ENCODE results near the gene RAP1GAP2.
A peak's percentile ranks its signal among the peaks of the same experiment; 100 is the strongest.

Gene RAP1GAP2

GRCh38 chr17:2854143-2855055 lies 58.2 kb downstream of the RAP1GAP2 start:
- DNase-seq: peak; percentile 18

GRCh38 chr17:2855063-2855600 lies 58.9 kb downstream of the RAP1GAP2 start:
- no peak for DNase-seq

GRCh38 chr17:2856727-2857126 lies 60.5 kb downstream of the RAP1GAP2 start:
- DNase-seq: no peak

- DNase-seq: no peak
Measured at GRCh38 chr17:2860045-2860444, 63.8 kb downstream of the RAP1GAP2 start.

- no peak for DNase-seq
Measured at GRCh38 chr17:2860883-2861282, 64.6 kb downstream of the RAP1GAP2 start.

GRCh38 chr17:2862197-2862596 lies 66.0 kb downstream of the RAP1GAP2 start:
- DNase-seq: no peak

GRCh38 chr17:2863204-2863603 lies 67.0 kb downstream of the RAP1GAP2 start:
- DNase-seq: no peak

GRCh38 chr17:2865228-2865627 lies 69.0 kb downstream of the RAP1GAP2 start:
- DNase-seq: no peak

GRCh38 chr17:2867441-2868424 lies 71.5 kb downstream of the RAP1GAP2 start:
- no peak for DNase-seq

GRCh38 chr17:2869604-2870003 lies 73.4 kb downstream of the RAP1GAP2 start:
- no peak for DNase-seq

- DNase-seq: no peak
Measured at GRCh38 chr17:2871205-2871604, 75.0 kb downstream of the RAP1GAP2 start.

- no peak for DNase-seq
Measured at GRCh38 chr17:2871720-2872119, 75.5 kb downstream of the RAP1GAP2 start.

- no peak for DNase-seq
Measured at GRCh38 chr17:2872282-2872681, 76.0 kb downstream of the RAP1GAP2 start.

- no peak for DNase-seq
Measured at GRCh38 chr17:2874189-2874686, 78.0 kb downstream of the RAP1GAP2 start.

GRCh38 chr17:2875608-2876007 lies 79.4 kb downstream of the RAP1GAP2 start:
- DNase-seq: no peak

- DNase-seq: no peak
Measured at GRCh38 chr17:2876467-2876866, 80.2 kb downstream of the RAP1GAP2 start.

- no peak for DNase-seq
Measured at GRCh38 chr17:2878751-2879254, 82.6 kb downstream of the RAP1GAP2 start.

GRCh38 chr17:2880050-2880449 lies 83.8 kb downstream of the RAP1GAP2 start:
- no peak for DNase-seq

- no peak for DNase-seq
Measured at GRCh38 chr17:2881295-2881694, 85.1 kb downstream of the RAP1GAP2 start.

GRCh38 chr17:2883544-2884213 lies 87.4 kb downstream of the RAP1GAP2 start:
- no peak for DNase-seq

GRCh38 chr17:2885733-2886132 lies 89.5 kb downstream of the RAP1GAP2 start:
- DNase-seq: no peak

- no peak for DNase-seq
Measured at GRCh38 chr17:2888326-2888725, 92.1 kb downstream of the RAP1GAP2 start.
